Muscle layer of colon (tissue), 2 donors: Measurements from ENCODE around the gene TLCD3B.
A peak's percentile ranks its signal among the peaks of the same experiment; 100 is the strongest.

Source experiments
- H3K27ac ChIP-seq: one replicate; pipeline ENCODE4 v1.7.0; 2013; ENCODE audit warnings: low read depth, mild to moderate bottlenecking, low read length, moderate library complexity
- H3K27me3 ChIP-seq, 2 donors: one replicate each; pipeline ENCODE4 v1.7.0; 2013; ENCODE audit warnings: low read length in 2 of 2, mild to moderate bottlenecking in 2 of 2; ENCODE audit not compliant: insufficient read depth in 2 of 2, control insufficient read depth in 1 of 2
- H3K36me3 ChIP-seq: one replicate; pipeline ENCODE4 v1.7.0; 2013; ENCODE audit warnings: mild to moderate bottlenecking, low read length; ENCODE audit not compliant: insufficient read depth
- H3K4me1 ChIP-seq: one replicate; pipeline ENCODE4 v1.7.0; 2013; ENCODE audit warnings: mild to moderate bottlenecking, low read length; ENCODE audit not compliant: insufficient read depth
- H3K4me3 ChIP-seq, 2 donors: one replicate each; pipeline ENCODE4 v1.7.0; 2013; ENCODE audit warnings: low read length in 2 of 2, low read depth in 1 of 2, mild to moderate bottlenecking in 1 of 2, moderate library complexity in 1 of 2
- H3K9ac ChIP-seq: one replicate; pipeline ENCODE4 v1.7.0; 2013; ENCODE audit warnings: low read length
- H3K9me3 ChIP-seq: one replicate; pipeline ENCODE4 v1.7.0; 2013; ENCODE audit warnings: mild to moderate bottlenecking, low read length
- donor health status: abdominal sarcoma.
- donor health status: Adenocarcinoma of cecum.

The TLCD3B gene

GRCh38 chr16:30000735-30001631 is 30.1 kb downstream of the TLCD3B start:
- Histone ChIP-seq H3K27ac (no peak overlapping the region), H3K36me3 (peaks cover 12% of the 10 kb centered on the region), H3K27me3 (no peaks in the 10 kb centered on the region), H3K9ac (no peak overlapping the region), H3K9me3 (no peaks in the 10 kb centered on the region), H3K4me3 (no peak overlapping the region), H3K4me1 (peaks cover 8% of the 10 kb centered on the region)

- H3K27me3 ChIP-seq, result no peaks in the 10 kb centered on the region
- H3K4me1 ChIP-seq, result peaks cover 12% of the 10 kb centered on the region
- no peak overlapping the region for H3K4me3 ChIP-seq
- H3K9me3 ChIP-seq, result no peaks in the 10 kb centered on the region
- no peak overlapping the region for H3K9ac ChIP-seq
- peaks cover 12% of the 10 kb centered on the region for H3K36me3 ChIP-seq
- H3K27ac ChIP-seq, result no peak overlapping the region
Observed at GRCh38 chr16:29999605-30000004, 31.5 kb downstream of the TLCD3B start.

GRCh38 chr16:29996766-29997250 is 34.3 kb downstream of the TLCD3B start:
- peak overlapping the region; percentile 54 for H3K9ac ChIP-seq
- H3K4me3 ChIP-seq, result peak overlapping the region; percentile 94 to 97
- peaks cover 19% of the 10 kb centered on the region for H3K4me1 ChIP-seq
- H3K36me3 ChIP-seq, result peaks cover 26% of the 10 kb centered on the region
- no peaks in the 10 kb centered on the region for H3K27me3 ChIP-seq
- H3K27ac ChIP-seq, result no peak overlapping the region
- H3K9me3 ChIP-seq, result no peaks in the 10 kb centered on the region

- peak within 1 kb of the TSS; percentile 94 to 97 for H3K4me3 ChIP-seq
- peak within 1 kb of the TSS; percentile 86 for H3K9ac ChIP-seq
- peaks cover 19% of the 10 kb centered on the region for H3K4me1 ChIP-seq
- peak within 1 kb of the TSS; percentile 94 for H3K27ac ChIP-seq
- peaks cover 32% of the 10 kb centered on the region for H3K36me3 ChIP-seq
- H3K27me3 ChIP-seq, result no peaks in the 10 kb centered on the region
- H3K9me3 ChIP-seq, result no peaks in the 10 kb centered on the region
Observed at GRCh38 chr16:29995911-29996765, 34.9 kb downstream of the TLCD3B start, which contains the start of gene INO80E. Gene INO80E, plus strand, starts transcription at chr16:29996241. Its CDS starts 70 bp downstream, at chr16:29996311.

- peak within 1 kb of the TSS; percentile 86 for H3K9ac ChIP-seq
- H3K36me3 ChIP-seq, result peaks cover 32% of the 10 kb centered on the region
- H3K4me3 ChIP-seq, result peak within 1 kb of the TSS; percentile 94 to 97
- no peaks in the 10 kb centered on the region for H3K9me3 ChIP-seq
- H3K27ac ChIP-seq, result peak within 1 kb of the TSS; percentile 94
- peaks cover 19% of the 10 kb centered on the region for H3K4me1 ChIP-seq
- H3K27me3 ChIP-seq, result no peaks in the 10 kb centered on the region
Observed at GRCh38 chr16:29995324-29995910, 35.7 kb downstream of the TLCD3B start, which contains the start of gene HIRIP3. Gene HIRIP3, minus strand, starts transcription at chr16:29995617. Its CDS starts 12 bp downstream, at chr16:29995605.

GRCh38 chr16:29994600-29995323 is 36.3 kb downstream of the TLCD3B start:
- no peaks in the 10 kb centered on the region for H3K9me3 ChIP-seq
- H3K9ac ChIP-seq, result peak overlapping the region; percentile 86
- no peaks in the 10 kb centered on the region for H3K27me3 ChIP-seq
- peak overlapping the region; percentile 94 to 97 for H3K4me3 ChIP-seq
- peaks cover 33% of the 10 kb centered on the region for H3K36me3 ChIP-seq
- H3K27ac ChIP-seq, result peak overlapping the region; percentile 94
- peaks cover 19% of the 10 kb centered on the region for H3K4me1 ChIP-seq

- H3K27ac ChIP-seq, result peak overlapping the region; percentile 21
- peak overlapping the region in 1 of 2 donors; percentile 94 for H3K4me3 ChIP-seq
- H3K9ac ChIP-seq, result no peak overlapping the region
- peaks cover 19% of the 10 kb centered on the region for H3K4me1 ChIP-seq
- H3K36me3 ChIP-seq, result peaks cover 35% of the 10 kb centered on the region
- H3K9me3 ChIP-seq, result no peaks in the 10 kb centered on the region
- H3K27me3 ChIP-seq, result no peaks in the 10 kb centered on the region
Observed at GRCh38 chr16:29993903-29994599, 37.0 kb downstream of the TLCD3B start.

- peaks cover 40% of the 10 kb centered on the region for H3K36me3 ChIP-seq
- H3K4me1 ChIP-seq, result peaks cover 19% of the 10 kb centered on the region
- H3K4me3 ChIP-seq, result no peak overlapping the region
- no peaks in the 10 kb centered on the region for H3K27me3 ChIP-seq
- H3K9me3 ChIP-seq, result no peaks in the 10 kb centered on the region
- H3K27ac ChIP-seq, result no peak overlapping the region
- H3K9ac ChIP-seq, result no peak overlapping the region
Observed at GRCh38 chr16:29993191-29993902, 37.7 kb downstream of the TLCD3B start.

- Histone ChIP-seq H3K4me1 (peaks cover 19% of the 10 kb centered on the region), H3K4me3 (no peak overlapping the region), H3K9me3 (no peaks in the 10 kb centered on the region), H3K36me3 (peaks cover 46% of the 10 kb centered on the region), H3K27me3 (no peaks in the 10 kb centered on the region), H3K27ac (no peak overlapping the region), H3K9ac (no peak overlapping the region)
Observed at GRCh38 chr16:29992344-29992967, 38.6 kb downstream of the TLCD3B start.
